ENCODE results near the gene HIF1A.

DNA sequence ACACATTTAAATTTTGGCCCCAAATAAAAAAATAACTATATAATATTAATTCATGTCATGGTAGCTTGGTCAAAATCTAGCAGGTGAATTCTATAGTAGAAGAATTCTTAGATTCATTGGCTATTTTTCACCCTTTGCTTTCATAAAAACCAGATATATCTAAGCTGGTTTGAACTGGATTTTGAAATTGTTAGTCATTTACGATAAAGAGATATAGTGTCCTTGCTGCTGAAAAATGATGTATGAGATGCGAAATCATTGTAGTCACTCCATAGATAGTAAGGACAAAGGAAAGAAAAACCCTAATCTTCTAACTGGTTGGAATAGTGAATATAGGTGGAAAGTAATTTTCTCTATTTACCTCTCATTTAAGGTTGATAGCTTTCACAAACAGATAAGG, 12.2 kb upstream of the HIF1A start:
- TF ChIP-seq, protein P1, sequence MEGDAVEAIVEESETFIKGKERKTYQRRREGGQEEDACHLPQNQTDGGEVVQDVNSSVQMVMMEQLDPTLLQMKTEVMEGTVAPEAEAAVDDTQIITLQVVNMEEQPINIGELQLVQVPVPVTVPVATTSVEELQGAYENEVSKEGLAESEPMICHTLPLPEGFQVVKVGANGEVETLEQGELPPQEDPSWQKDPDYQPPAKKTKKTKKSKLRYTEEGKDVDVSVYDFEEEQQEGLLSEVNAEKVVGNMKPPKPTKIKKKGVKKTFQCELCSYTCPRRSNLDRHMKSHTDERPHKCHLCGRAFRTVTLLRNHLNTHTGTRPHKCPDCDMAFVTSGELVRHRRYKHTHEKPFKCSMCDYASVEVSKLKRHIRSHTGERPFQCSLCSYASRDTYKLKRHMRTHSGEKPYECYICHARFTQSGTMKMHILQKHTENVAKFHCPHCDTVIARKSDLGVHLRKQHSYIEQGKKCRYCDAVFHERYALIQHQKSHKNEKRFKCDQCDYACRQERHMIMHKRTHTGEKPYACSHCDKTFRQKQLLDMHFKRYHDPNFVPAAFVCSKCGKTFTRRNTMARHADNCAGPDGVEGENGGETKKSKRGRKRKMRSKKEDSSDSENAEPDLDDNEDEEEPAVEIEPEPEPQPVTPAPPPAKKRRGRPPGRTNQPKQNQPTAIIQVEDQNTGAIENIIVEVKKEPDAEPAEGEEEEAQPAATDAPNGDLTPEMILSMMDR (IDR thresholded peaks at IDR 0.05): no peak
- no peak for TF ChIP-seq POLR2A (IDR thresholded peaks at IDR 0.05)

Measured in uterus (tissue), 2 donors.